Ectodermal cell (in vitro differentiated cells): ENCODE results near the gene TMEM178B.

Experiments used
- H3K27ac ChIP-seq: 2 replicates; pipeline ENCODE4 v1.7.0; 2013; ENCODE audit warnings: mild to moderate bottlenecking, low read depth, low read length; ENCODE audit not compliant: insufficient read depth, poor library complexity, severe bottlenecking
- H3K27me3 ChIP-seq: 2 replicates; pipeline ENCODE4 v1.7.0; 2013; ENCODE audit warnings: mild to moderate bottlenecking, low read length; ENCODE audit not compliant: insufficient read depth, control insufficient read depth, poor library complexity, severe bottlenecking
- H3K36me3 ChIP-seq: one replicate; pipeline ENCODE4 v1.7.0; 2013; ENCODE audit warnings: low read length; ENCODE audit not compliant: control insufficient read depth, insufficient read depth
- H3K4me1 ChIP-seq: one replicate; pipeline ENCODE4 v1.7.0; 2013; ENCODE audit warnings: low read length; ENCODE audit not compliant: control insufficient read depth, insufficient read depth
- H3K4me3 ChIP-seq: 2 replicates; pipeline ENCODE4 v1.7.0; 2013; ENCODE audit warnings: low read depth, low read length, control low read depth; ENCODE audit not compliant: insufficient read depth
- H3K9me3 ChIP-seq: 2 replicates; pipeline ENCODE4 v1.7.0; 2013; ENCODE audit warnings: mild to moderate bottlenecking, low read length, moderate library complexity; ENCODE audit not compliant: control insufficient read depth
- WGBS, 2 experiments: methylation state at CpG; one replicate each; pipeline ENCODE4 v1.1.7; 2013; ENCODE audit warnings: missing lambda C conversion rate in 2 of 2; 5-methylcytosine and 5-hydroxymethylcytosine counted together

TMEM178B gene

DNA sequence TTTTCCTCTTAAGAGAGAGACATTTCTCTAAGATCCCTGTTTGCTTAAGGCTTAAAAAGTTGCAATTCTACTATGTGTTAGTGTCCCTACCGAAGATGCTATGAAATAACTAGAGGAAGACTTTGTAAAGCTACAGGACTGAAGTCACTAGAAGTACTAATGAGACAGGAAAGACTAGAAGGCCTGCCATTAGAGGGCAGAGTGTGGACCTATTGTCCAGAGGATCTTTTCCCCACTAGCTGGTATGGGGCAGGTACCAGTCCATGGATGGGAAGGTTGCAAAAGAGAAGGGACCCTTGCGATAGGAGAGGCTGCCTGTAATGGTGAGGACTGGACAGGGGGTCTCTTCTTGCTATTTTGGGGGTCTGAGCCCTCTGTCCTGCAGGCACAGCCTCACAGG is 178.1 kb downstream of the TMEM178B start:
- no peaks in the 10 kb centered on the region for H3K4me1 ChIP-seq
- no peak overlapping the region for H3K4me3 ChIP-seq
- H3K27ac ChIP-seq = no peak overlapping the region
- no peaks in the 10 kb centered on the region for H3K36me3 ChIP-seq
- H3K9me3 ChIP-seq = no peaks in the 10 kb centered on the region
- WGBS, 2 experiments = 44 to 48% methylated on average over 2 of the region's 2 CpGs
- H3K27me3 ChIP-seq = no peaks in the 10 kb centered on the region

DNA sequence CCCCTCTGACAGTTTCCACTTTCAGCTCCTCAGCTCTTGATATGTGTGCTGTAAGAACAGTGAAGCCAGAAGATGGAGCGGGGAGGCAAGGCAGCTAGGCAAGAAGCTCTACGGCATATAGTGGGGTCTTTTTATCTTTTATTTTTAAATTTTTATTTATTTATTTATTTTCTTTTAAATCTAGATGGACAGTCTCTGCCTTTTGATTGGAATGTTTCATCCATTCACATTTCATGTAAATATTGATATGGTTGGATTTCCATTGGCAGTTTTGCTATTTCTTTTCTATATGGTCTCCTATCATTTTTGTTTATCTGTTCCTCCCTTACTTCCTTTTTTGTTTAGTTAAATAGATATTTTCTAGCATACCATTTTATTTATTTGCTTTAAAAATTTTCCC is 183.7 kb downstream of the TMEM178B start:
- H3K9me3 ChIP-seq = no peaks in the 10 kb centered on the region
- no peaks in the 10 kb centered on the region for H3K4me1 ChIP-seq
- H3K27me3 ChIP-seq = no peaks in the 10 kb centered on the region
- no peak overlapping the region for H3K4me3 ChIP-seq
- 100% methylated on average over 1 of the region's 2 CpGs; no CpG with 5 or more reads in 1 of the 2 experiments for WGBS, 2 experiments
- H3K36me3 ChIP-seq = no peaks in the 10 kb centered on the region
- H3K27ac ChIP-seq = no peak overlapping the region

DNA sequence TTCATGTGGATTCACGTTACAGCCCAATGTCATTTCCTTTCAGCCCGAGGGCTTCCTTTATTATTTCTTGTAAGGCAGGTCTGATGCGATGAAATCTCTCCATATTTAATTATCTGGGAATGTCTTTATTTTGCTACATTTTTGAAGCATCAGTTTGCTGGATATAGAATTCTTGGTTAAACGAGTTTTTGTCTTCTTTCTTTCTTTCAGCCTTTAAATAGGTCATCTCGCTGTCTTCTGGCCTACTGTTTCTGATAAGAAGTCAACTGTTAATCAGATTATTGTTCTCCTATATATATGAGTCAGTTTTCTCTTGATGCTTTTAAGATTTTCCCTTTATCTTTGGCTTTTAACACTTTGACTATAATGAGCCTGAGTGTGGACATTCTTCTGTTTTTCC is 184.7 kb downstream of the TMEM178B start:
- H3K27me3 ChIP-seq = no peaks in the 10 kb centered on the region
- H3K4me3 ChIP-seq = no peak overlapping the region
- H3K4me1 ChIP-seq = no peaks in the 10 kb centered on the region
- no peaks in the 10 kb centered on the region for H3K36me3 ChIP-seq
- WGBS, 2 experiments = 62 to 89% methylated on average over 3 of the region's 5 CpGs
- H3K27ac ChIP-seq = no peak overlapping the region
- no peaks in the 10 kb centered on the region for H3K9me3 ChIP-seq

DNA sequence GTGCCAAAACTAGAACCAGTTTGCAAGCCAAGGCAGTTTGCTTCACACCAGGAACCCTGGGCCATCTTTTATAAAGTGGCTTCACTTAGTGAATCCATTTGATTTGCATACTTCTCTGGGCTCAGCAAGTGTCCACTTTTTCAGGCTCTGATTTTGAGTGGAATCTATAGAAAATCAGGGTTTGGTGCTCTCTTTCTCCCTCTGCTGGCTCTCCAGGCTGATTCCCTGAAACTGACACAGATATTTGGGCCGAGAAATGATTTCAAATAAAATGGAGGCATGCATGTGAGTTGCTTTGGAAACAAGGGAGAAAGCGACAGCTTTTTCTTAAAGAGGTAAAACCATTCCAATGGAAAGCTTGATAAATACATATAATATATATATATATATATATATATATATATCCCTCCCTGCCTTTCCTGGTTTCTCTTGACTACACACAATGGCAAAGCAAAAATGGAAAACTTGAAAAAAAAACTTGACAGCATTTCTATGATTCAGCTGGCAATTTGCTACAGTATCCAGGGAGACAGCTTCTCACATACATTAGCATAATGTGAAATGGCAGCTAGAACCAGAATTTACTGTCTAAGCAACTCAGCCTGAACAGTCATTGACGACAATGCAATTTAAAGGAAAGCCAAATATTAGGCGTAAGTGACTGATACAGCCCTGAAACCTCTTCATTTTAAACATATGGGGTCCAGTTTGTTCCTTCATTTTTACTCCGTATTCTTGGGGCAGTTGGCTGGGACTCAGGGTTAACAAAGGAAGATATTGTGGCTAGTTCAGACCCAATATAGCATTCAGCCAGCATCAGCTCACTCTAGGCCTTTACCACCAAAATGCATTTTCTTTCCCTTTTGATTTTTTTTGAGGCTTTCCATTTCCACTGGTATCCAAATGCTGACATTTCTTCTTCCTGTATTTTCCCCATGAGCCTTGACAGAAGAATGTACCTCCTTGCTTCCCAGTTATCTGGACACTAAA is 188.5 kb downstream of the TMEM178B start:
- H3K27me3 ChIP-seq = no peaks in the 10 kb centered on the region
- no peaks in the 10 kb centered on the region for H3K36me3 ChIP-seq
- no peaks in the 10 kb centered on the region for H3K4me1 ChIP-seq
- no peaks in the 10 kb centered on the region for H3K9me3 ChIP-seq
- 79 to 92% methylated on average over 4 to 5 of the region's 5 CpGs for WGBS, 2 experiments
- H3K4me3 ChIP-seq = no peak overlapping the region
- no peak overlapping the region for H3K27ac ChIP-seq

DNA sequence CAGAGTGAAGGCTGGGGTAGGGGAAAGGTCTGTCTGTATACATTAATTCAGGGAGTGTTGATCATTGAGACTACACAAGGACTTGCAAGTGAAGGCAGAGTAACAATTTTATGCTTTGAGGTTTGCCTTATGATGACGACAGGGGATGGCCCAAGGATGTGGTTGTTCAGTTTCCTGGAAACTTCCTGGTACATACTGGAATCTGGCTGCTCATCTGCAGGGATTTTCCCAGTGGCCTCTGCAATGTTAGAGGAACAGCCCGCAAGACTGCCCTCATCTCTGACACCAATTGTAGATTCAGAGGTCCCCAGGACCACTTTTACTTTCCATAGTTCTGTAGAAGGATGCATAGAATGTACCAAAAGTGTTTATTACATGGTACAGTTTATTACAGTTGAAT is 189.6 kb downstream of the TMEM178B start:
- Histone ChIP-seq H3K27me3 (no peaks in the 10 kb centered on the region), H3K36me3 (no peaks in the 10 kb centered on the region), H3K4me1 (no peaks in the 10 kb centered on the region), H3K27ac (no peak overlapping the region), H3K4me3 (no peak overlapping the region), H3K9me3 (no peaks in the 10 kb centered on the region)
- 92 to 97% methylated on average over 2 of the region's 2 CpGs for WGBS, 2 experiments

DNA sequence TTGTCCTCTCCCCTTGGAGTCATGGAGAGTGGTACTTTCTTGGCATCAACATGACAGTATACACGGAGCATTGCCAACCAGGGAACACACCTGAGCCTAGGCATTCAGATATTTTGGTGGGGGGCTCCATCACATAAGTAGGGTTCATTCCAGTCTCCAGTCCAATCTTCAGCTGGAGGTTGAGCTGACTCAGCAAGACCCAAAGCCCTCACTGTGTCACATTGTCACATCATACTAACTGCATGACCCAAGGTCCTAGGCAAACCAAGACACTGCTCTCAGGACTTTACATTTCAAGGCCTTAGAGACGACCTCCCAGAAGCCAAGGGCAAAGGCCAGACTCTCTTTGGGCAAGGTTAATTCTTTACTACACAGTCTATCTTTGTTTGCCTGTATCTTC is 190.1 kb downstream of the TMEM178B start:
- no peaks in the 10 kb centered on the region for H3K27me3 ChIP-seq
- H3K9me3 ChIP-seq = no peaks in the 10 kb centered on the region
- no peaks in the 10 kb centered on the region for H3K4me1 ChIP-seq
- WGBS, 2 experiments = 83 to 89% methylated on average over 2 of the region's 2 CpGs
- no peaks in the 10 kb centered on the region for H3K36me3 ChIP-seq
- H3K4me3 ChIP-seq = no peak overlapping the region
- no peak overlapping the region for H3K27ac ChIP-seq

DNA sequence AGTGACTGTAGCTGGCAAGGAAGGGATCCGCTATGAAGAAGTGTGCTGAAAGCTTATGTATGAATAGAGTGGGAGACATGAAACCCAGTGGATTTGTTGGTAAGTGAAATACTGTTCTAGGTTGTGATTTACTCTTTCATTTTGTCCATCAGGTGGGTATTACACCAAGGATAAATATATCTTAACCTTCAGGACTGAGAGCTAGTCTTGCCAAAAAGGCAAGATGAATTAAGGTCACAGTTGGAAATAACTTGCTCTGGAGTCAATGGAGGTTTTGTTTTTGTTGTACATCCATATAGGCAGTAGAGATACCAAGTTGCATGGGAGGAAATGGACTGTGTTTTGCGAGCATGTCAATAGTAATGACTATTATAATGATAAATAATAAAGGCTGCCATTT is 190.6 kb downstream of the TMEM178B start:
- Histone ChIP-seq H3K27ac (no peak overlapping the region), H3K4me3 (no peak overlapping the region), H3K9me3 (no peaks in the 10 kb centered on the region), H3K27me3 (no peaks in the 10 kb centered on the region), H3K36me3 (no peaks in the 10 kb centered on the region), H3K4me1 (no peaks in the 10 kb centered on the region)
- WGBS, 2 experiments = 79 to 94% methylated on average over 1 of the region's 2 CpGs

DNA sequence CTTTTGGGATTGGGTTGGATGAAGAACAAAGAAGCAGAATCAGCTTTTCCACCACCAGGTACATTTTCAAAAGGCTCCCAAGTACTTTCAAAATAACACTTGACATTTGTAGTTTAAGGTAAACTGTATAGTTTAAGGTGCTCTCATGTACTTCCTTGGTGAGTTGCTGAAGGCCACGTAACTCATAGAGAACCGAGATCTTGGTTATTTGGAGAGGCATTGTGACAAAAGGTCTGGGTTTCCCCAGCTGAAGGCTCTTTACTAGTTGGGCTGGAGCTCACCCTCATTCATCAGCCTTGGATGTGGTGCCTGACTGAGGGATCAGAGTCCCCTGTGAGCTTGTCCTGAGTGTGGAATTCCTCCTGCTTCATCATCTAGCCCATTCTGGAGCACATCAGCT is 191.8 kb downstream of the TMEM178B start:
- Histone ChIP-seq H3K27ac (no peak overlapping the region), H3K36me3 (no peaks in the 10 kb centered on the region), H3K9me3 (no peaks in the 10 kb centered on the region), H3K27me3 (no peaks in the 10 kb centered on the region), H3K4me1 (no peaks in the 10 kb centered on the region), H3K4me3 (no peak overlapping the region)
- 93 to 94% methylated on average over 2 of the region's 2 CpGs for WGBS, 2 experiments

DNA sequence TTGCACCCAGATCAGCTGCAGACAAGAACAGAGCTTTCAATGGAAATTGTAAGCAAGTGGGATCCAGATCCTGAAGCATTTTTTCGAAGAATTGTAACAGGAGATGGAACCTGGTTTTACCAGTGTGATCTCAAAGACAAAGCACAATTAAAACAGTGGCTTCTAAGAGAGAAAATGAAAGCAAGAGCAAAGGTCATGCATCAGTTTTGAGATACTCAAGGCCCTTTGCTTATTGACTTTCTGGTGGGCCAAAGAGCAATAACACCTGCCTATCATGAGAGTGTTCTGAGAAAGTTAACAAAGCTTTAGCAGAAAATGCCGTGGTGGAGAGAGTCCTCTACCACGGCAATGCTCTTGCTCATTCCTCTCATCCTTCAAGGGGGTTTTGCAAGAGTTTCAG is 194.8 kb downstream of the TMEM178B start:
- Histone ChIP-seq H3K4me3 (no peak overlapping the region), H3K27me3 (no peaks in the 10 kb centered on the region), H3K36me3 (no peaks in the 10 kb centered on the region), H3K4me1 (no peaks in the 10 kb centered on the region), H3K27ac (no peak overlapping the region), H3K9me3 (no peaks in the 10 kb centered on the region)
- WGBS, 2 experiments = 93 to 95% methylated on average over 3 of the region's 3 CpGs

DNA sequence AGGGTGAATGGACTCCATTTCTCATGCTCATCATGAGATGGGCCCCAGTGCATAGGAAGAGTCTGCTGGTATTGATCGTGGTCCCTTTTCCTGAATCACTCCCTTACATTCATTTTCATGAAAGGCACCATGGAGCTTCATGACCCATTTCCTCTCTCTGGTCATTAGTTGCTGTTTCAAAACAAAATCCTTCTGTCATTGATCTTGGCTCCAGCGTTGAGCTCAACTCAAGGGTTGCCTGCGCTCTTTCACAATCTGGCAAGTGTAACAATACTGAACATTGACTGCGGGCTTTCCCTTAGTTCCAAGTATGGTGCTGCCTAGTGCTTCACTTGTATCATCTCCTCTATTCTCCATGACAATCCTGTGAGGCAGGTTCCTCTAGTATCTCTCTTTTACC is 197.6 kb downstream of the TMEM178B start:
- Histone ChIP-seq H3K27me3 (no peaks in the 10 kb centered on the region), H3K36me3 (no peaks in the 10 kb centered on the region), H3K27ac (no peak overlapping the region), H3K4me1 (no peaks in the 10 kb centered on the region), H3K9me3 (no peaks in the 10 kb centered on the region), H3K4me3 (no peak overlapping the region)
- WGBS, 2 experiments = 93 to 98% methylated on average over 4 of the region's 4 CpGs
